ENCODE measurements around the gene BRINP2.
A peak's percentile ranks its signal among the peaks of the same experiment; 100 is the strongest.

The BRINP2 gene

GRCh38 chr1:177173976-177174375 lies 3.2 kb downstream of the BRINP2 start:
- no peak for DNase-seq (ENCODE audit: low read depth in 1 of 2, low spot score in 1 of 2)
- TF ChIP-seq JUND (IDR thresholded peaks at IDR 0.05; ENCODE audit: low read depth): no peak
- in situ Hi-C loops (cut with HindIII; ENCODE audit: low pct_unique_long_range_greater_than_20kb, low sequenced_read_pairs): no loop called here

GRCh38 chr1:177174921-177175634 lies 4.3 kb downstream of the BRINP2 start:
- no peak for DNase-seq (ENCODE audit: low read depth in 1 of 2, low spot score in 1 of 2)
- no peak for TF ChIP-seq JUND (IDR thresholded peaks at IDR 0.05; ENCODE audit: low read depth)
- in situ Hi-C loops (cut with HindIII; ENCODE audit: low pct_unique_long_range_greater_than_20kb, low sequenced_read_pairs): no loop called here

- TF ChIP-seq JUND (IDR thresholded peaks at IDR 0.05; ENCODE audit: low read depth): no peak
- in situ Hi-C loops (cut with HindIII; ENCODE audit: low pct_unique_long_range_greater_than_20kb, low sequenced_read_pairs): no loop called here
- no peak for DNase-seq (ENCODE audit: low read depth in 1 of 2, low spot score in 1 of 2)
Measured at GRCh38 chr1:177181280-177181630, 10.5 kb downstream of the BRINP2 start.

- in situ Hi-C loops (cut with HindIII; ENCODE audit: low pct_unique_long_range_greater_than_20kb, low sequenced_read_pairs): no loop called here
- DNase-seq (ENCODE audit: low read depth in 1 of 2, low spot score in 1 of 2): peak; percentile 50 to 59
Measured at GRCh38 chr1:177181631-177182291, 11.0 kb downstream of the BRINP2 start.

GRCh38 chr1:177183836-177184235 lies 13.1 kb downstream of the BRINP2 start:
- DNase-seq (ENCODE audit: low read depth in 1 of 2, low spot score in 1 of 2): no peak
- no peak for TF ChIP-seq JUND (IDR thresholded peaks at IDR 0.05; ENCODE audit: low read depth)
- in situ Hi-C loops (cut with HindIII; ENCODE audit: low pct_unique_long_range_greater_than_20kb, low sequenced_read_pairs): no loop called here

More at GRCh38 chr1:177181631-177182291, 11.0 kb downstream of the BRINP2 start:
- no peak for TF ChIP-seq JUND (IDR thresholded peaks at IDR 0.05; ENCODE audit: low read depth)

GRCh38 chr1:177185209-177185608 lies 14.5 kb downstream of the BRINP2 start:
- no peak for DNase-seq (ENCODE audit: low read depth in 1 of 2, low spot score in 1 of 2)
- in situ Hi-C loops (cut with HindIII; ENCODE audit: low pct_unique_long_range_greater_than_20kb, low sequenced_read_pairs): no loop called here
- no peak for TF ChIP-seq JUND (IDR thresholded peaks at IDR 0.05; ENCODE audit: low read depth)

GRCh38 chr1:177186639-177187038 lies 15.9 kb downstream of the BRINP2 start:
- in situ Hi-C loops (cut with HindIII; ENCODE audit: low pct_unique_long_range_greater_than_20kb, low sequenced_read_pairs): no loop called here
- no peak for TF ChIP-seq JUND (IDR thresholded peaks at IDR 0.05; ENCODE audit: low read depth)
- DNase-seq (ENCODE audit: low read depth in 1 of 2, low spot score in 1 of 2): no peak

- no peak for TF ChIP-seq JUND (IDR thresholded peaks at IDR 0.05; ENCODE audit: low read depth)
- in situ Hi-C loops (cut with HindIII; ENCODE audit: low pct_unique_long_range_greater_than_20kb, low sequenced_read_pairs): no loop called here
- no peak for DNase-seq (ENCODE audit: low read depth in 1 of 2, low spot score in 1 of 2)
Measured at GRCh38 chr1:177190308-177190970, 19.7 kb downstream of the BRINP2 start.

- in situ Hi-C loops (cut with HindIII; ENCODE audit: low pct_unique_long_range_greater_than_20kb, low sequenced_read_pairs): no loop called here
- no peak for TF ChIP-seq JUND (IDR thresholded peaks at IDR 0.05; ENCODE audit: low read depth)
- no peak for DNase-seq (ENCODE audit: low read depth in 1 of 2, low spot score in 1 of 2)
Measured at GRCh38 chr1:177198243-177198642, 27.5 kb downstream of the BRINP2 start.

- TF ChIP-seq JUND (IDR thresholded peaks at IDR 0.05; ENCODE audit: low read depth): no peak
- no peak for DNase-seq (ENCODE audit: low read depth in 1 of 2, low spot score in 1 of 2)
- in situ Hi-C loops (cut with HindIII; ENCODE audit: low pct_unique_long_range_greater_than_20kb, low sequenced_read_pairs): no loop called here
Measured at GRCh38 chr1:177200290-177200689, 29.5 kb downstream of the BRINP2 start.

- no peak for DNase-seq (ENCODE audit: low read depth in 1 of 2, low spot score in 1 of 2)
- in situ Hi-C loops (cut with HindIII; ENCODE audit: low pct_unique_long_range_greater_than_20kb, low sequenced_read_pairs): no loop called here
- no peak for TF ChIP-seq JUND (IDR thresholded peaks at IDR 0.05; ENCODE audit: low read depth)
Measured at GRCh38 chr1:177206831-177207355, 36.1 kb downstream of the BRINP2 start.

GRCh38 chr1:177208920-177209319 lies 38.2 kb downstream of the BRINP2 start:
- in situ Hi-C loops (cut with HindIII; ENCODE audit: low pct_unique_long_range_greater_than_20kb, low sequenced_read_pairs): no loop called here
- TF ChIP-seq JUND (IDR thresholded peaks at IDR 0.05; ENCODE audit: low read depth): no peak
- no peak for DNase-seq (ENCODE audit: low read depth in 1 of 2, low spot score in 1 of 2)

GRCh38 chr1:177209357-177209756 lies 38.6 kb downstream of the BRINP2 start:
- peak in 1 of 2 experiments; percentile 9 for DNase-seq (ENCODE audit: low read depth in 1 of 2, low spot score in 1 of 2)
- in situ Hi-C loops (cut with HindIII; ENCODE audit: low pct_unique_long_range_greater_than_20kb, low sequenced_read_pairs): no loop called here
- TF ChIP-seq JUND (IDR thresholded peaks at IDR 0.05; ENCODE audit: low read depth): no peak
